ENCODE measurements around the gene DUS2. TPM values are rescaled to one million over a fixed set of nuclear protein-coding genes. Genes with fewer than 3 reads are reported as not detected.

DUS2 gene
- total RNA-seq, 4 donors from 2014 or later: 8.4 to 12.5 (median 9.7) TPM

- intact Hi-C loops (cut with DNase I): no loop called here
- Histone ChIP-seq H3K9me3 (no peaks in the 10 kb centered on the region), H3K36me3 (no peaks in the 10 kb centered on the region), H3K27ac (replicated peaks in 1 of 4) (peak overlapping the region in 1 of 4 donors; percentile 5), H3K27me3 (peaks cover 0 to 6% (median 0%) of the 10 kb centered on the region in 4 donors), H3K4me3 (no peak overlapping the region), H3K4me1 (peaks cover 4 to 22% (median 14%) of the 10 kb centered on the region in 4 donors)
- 65% methylated on average over 10 of the region's 11 CpGs for WGBS
- TF ChIP-seq POLR2A (IDR thresholded peaks at IDR 0.05; ENCODE audit: low read depth) (peak; percentile 12), EP300 (IDR thresholded peaks at IDR 0.05) (no peak)
- DNase-seq (ENCODE audit: extremely low spot score): no peak
These were observed 35.5 kb upstream of the DUS2 start for GRCh38 chr16:67987460-67988160.

DNA sequence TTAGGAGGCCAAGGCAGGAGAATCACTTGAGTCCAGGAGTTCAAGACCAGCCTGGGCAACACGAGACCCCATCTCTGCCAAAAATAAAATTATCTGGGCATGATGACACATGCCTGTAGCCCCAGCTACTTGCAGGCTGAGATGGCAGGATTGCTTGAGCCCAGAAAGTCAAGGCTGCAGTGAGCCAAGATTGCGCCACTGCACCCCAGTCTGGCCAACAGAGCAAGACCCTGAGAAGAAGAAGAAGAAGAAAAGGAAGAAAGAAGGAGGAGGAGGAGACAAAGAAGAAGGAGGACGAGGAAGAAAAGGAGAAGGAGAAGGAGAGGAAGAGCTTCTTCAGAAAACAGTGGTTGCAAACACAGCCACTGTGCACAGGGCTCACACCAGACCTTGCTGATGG is 34.4 kb upstream of the DUS2 start:
- 81% methylated on average over 3 of the region's 3 CpGs for WGBS
- intact Hi-C loops (cut with DNase I): no loop called here
- no peaks in the 10 kb centered on the region for H3K36me3 ChIP-seq
- no peak overlapping the region for H3K4me3 ChIP-seq
- no peaks in the 10 kb centered on the region for H3K9me3 ChIP-seq
- TF ChIP-seq, protein P1, sequence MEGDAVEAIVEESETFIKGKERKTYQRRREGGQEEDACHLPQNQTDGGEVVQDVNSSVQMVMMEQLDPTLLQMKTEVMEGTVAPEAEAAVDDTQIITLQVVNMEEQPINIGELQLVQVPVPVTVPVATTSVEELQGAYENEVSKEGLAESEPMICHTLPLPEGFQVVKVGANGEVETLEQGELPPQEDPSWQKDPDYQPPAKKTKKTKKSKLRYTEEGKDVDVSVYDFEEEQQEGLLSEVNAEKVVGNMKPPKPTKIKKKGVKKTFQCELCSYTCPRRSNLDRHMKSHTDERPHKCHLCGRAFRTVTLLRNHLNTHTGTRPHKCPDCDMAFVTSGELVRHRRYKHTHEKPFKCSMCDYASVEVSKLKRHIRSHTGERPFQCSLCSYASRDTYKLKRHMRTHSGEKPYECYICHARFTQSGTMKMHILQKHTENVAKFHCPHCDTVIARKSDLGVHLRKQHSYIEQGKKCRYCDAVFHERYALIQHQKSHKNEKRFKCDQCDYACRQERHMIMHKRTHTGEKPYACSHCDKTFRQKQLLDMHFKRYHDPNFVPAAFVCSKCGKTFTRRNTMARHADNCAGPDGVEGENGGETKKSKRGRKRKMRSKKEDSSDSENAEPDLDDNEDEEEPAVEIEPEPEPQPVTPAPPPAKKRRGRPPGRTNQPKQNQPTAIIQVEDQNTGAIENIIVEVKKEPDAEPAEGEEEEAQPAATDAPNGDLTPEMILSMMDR (IDR thresholded peaks at IDR 0.05): no peak
- TF ChIP-seq POLR2AphosphoS5 (IDR thresholded peaks at IDR 0.05) (no peak), EP300 (IDR thresholded peaks at IDR 0.05) (no peak), POLR2A (IDR thresholded peaks at IDR 0.05; ENCODE audit: low read depth) (no peak)
- H3K27me3 ChIP-seq: peaks cover 0 to under 1% (median 0%) of the 10 kb centered on the region in 4 donors
- no peak overlapping the region for H3K27ac ChIP-seq (replicated peaks in 1 of 4)
- peaks cover 14 to 28% (median 23%) of the 10 kb centered on the region in 4 donors for H3K4me1 ChIP-seq
- no peak for DNase-seq (ENCODE audit: extremely low spot score)

- WGBS: 91% methylated on average over 4 of the region's 8 CpGs
- Histone ChIP-seq H3K4me1 (peaks cover 17 to 24% (median 19%) of the 10 kb centered on the region in 4 donors), H3K27me3 (no peaks in the 10 kb centered on the region), H3K36me3 (no peaks in the 10 kb centered on the region), H3K9me3 (no peaks in the 10 kb centered on the region), H3K27ac (replicated peaks in 1 of 4) (no peak overlapping the region), H3K4me3 (no peak overlapping the region)
- intact Hi-C loops (cut with DNase I): loop anchor here (5.0 kb wide), 2 partner anchors 53 to 238 kb away; no protein-coding TSS in a partner anchor
- no peak for DNase-seq (ENCODE audit: extremely low spot score)
- TF ChIP-seq POLR2A (IDR thresholded peaks at IDR 0.05; ENCODE audit: low read depth) (no peak), EP300 (IDR thresholded peaks at IDR 0.05) (no peak), POLR2AphosphoS5 (IDR thresholded peaks at IDR 0.05) (no peak)
- TF ChIP-seq, protein P1 (IDR thresholded peaks at IDR 0.05): no peak
These were observed 33.6 kb upstream of the DUS2 start for GRCh38 chr16:67989322-67990017.

GRCh38 chr16:67990018-67990386 is 33.1 kb upstream of the DUS2 start:
- Histone ChIP-seq H3K9me3 (no peaks in the 10 kb centered on the region), H3K4me1 (peaks cover 12 to 19% (median 14%) of the 10 kb centered on the region in 4 donors), H3K27ac (replicated peaks in 1 of 4) (no peak overlapping the region), H3K4me3 (no peak overlapping the region), H3K36me3 (no peaks in the 10 kb centered on the region), H3K27me3 (no peaks in the 10 kb centered on the region)
- WGBS: 71% methylated on average over 5 of the region's 6 CpGs
- no peak for DNase-seq (ENCODE audit: extremely low spot score)
- TF ChIP-seq POLR2A (IDR thresholded peaks at IDR 0.05; ENCODE audit: low read depth) (no peak), EP300 (IDR thresholded peaks at IDR 0.05) (no peak), POLR2AphosphoS5 (IDR thresholded peaks at IDR 0.05) (no peak)
- TF ChIP-seq, protein P1 (IDR thresholded peaks at IDR 0.05): no peak
- intact Hi-C loops (cut with DNase I): loop anchor here (5.0 kb wide), 2 partner anchors 52 to 237 kb away; no protein-coding TSS in a partner anchor

DNA sequence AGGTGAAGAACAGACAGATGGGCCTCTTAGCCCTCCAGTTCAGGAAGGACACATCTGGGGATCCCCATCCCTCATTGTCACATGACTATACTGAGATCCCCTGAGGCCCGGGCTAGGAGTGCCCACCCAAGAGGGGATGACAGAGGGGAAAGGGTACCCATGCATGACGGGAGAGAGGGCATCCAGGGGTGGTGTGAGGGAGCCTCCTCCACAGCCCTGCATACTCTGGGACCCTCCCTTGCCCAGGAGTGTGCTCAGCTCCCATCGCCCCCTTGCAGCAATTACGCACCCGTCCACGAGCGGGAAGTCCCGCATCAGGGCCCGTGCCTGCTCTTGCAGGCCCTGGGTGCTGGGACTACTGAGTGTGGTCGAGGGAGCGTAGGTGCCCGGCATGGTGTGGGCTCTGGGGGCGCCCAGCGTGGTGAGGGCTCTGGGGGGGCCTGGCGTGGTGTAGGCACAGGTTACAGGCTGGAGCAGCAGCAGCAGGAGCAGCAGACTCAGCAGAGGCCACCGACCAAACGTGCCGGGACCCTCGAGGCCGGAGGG is 30.4 kb upstream of the DUS2 start:
- Histone ChIP-seq H3K36me3 (no peaks in the 10 kb centered on the region), H3K4me1 (peaks cover 10 to 15% (median 13%) of the 10 kb centered on the region in 4 donors), H3K27ac (replicated peaks in 1 of 4) (peak overlapping the region in 3 of 4 donors; percentile 46 to 60 (median 52)), H3K27me3 (no peaks in the 10 kb centered on the region), H3K9me3 (no peaks in the 10 kb centered on the region), H3K4me3 (peak overlapping the region; percentile 42 to 55 (median 46))
- intact Hi-C loops (cut with DNase I): loop anchor here (5.0 kb wide), 2 partner anchors 50 to 235 kb away; no protein-coding TSS in a partner anchor
- TF ChIP-seq EP300 (IDR thresholded peaks at IDR 0.05) (no peak), POLR2AphosphoS5 (IDR thresholded peaks at IDR 0.05) (no peak), POLR2A (IDR thresholded peaks at IDR 0.05; ENCODE audit: low read depth) (no peak)
- TF ChIP-seq, protein P1 (IDR thresholded peaks at IDR 0.05): no peak
- WGBS: 87% methylated on average over 3 of the region's 20 CpGs
- no peak for DNase-seq (ENCODE audit: extremely low spot score)

Measured in esophagus muscularis mucosa (tissue), 4 donors.